H9 (cell line): ENCODE data around the gene WDR44. TPM values are rescaled to one million over a fixed set of nuclear protein-coding genes. Genes with fewer than 3 reads are reported as not detected.

Experiments used
- DNase-seq: peaks from one replicate; pipeline ENCODE4 v3.0.0-alpha.2; 2017
- H2AFZ ChIP-seq: one replicate; pipeline ENCODE4 v1.6.1; 2013; ENCODE audit warnings: mild to moderate bottlenecking, low read length, control low read depth, moderate library complexity
- H2AK5ac ChIP-seq: 2 replicates; pipeline ENCODE4 v1.6.1; 2013; ENCODE audit warnings: low read length, control low read depth, mixed read lengths; ENCODE audit not compliant: insufficient read length
- H2BK120ac ChIP-seq: one replicate; pipeline ENCODE4 v1.6.1; 2013; ENCODE audit warnings: low read depth, mild to moderate bottlenecking, low read length, control low read depth, inconsistent platforms; ENCODE audit not compliant: poor library complexity, severe bottlenecking
- H2BK12ac ChIP-seq: 2 replicates; pipeline ENCODE4 v1.6.1; 2013; ENCODE audit warnings: low read length, control low read depth, mixed read lengths, low read depth; ENCODE audit not compliant: insufficient read length
- H2BK15ac ChIP-seq: 2 replicates; pipeline ENCODE4 v1.6.1; 2013; ENCODE audit warnings: low read depth, low read length, control low read depth
- H2BK20ac ChIP-seq: one replicate; pipeline ENCODE4 v1.6.1; 2013; ENCODE audit warnings: low read depth, mild to moderate bottlenecking, low read length, control low read depth, inconsistent platforms; ENCODE audit not compliant: poor library complexity, severe bottlenecking
- H2BK5ac ChIP-seq: 2 replicates; pipeline ENCODE4 v1.6.1; 2013; ENCODE audit warnings: low read length, control low read depth, mixed read lengths; ENCODE audit not compliant: insufficient read length
- H3K14ac ChIP-seq: 2 replicates; pipeline ENCODE4 v1.6.1; 2013; ENCODE audit warnings: low read length, control low read depth; ENCODE audit not compliant: insufficient read depth
- H3K18ac ChIP-seq: 2 replicates; pipeline ENCODE4 v1.6.1; 2013; ENCODE audit warnings: low read depth, mild to moderate bottlenecking, mixed read lengths, low read length, control low read depth; ENCODE audit not compliant: insufficient read length
- H3K23ac ChIP-seq: 2 replicates; pipeline ENCODE4 v1.6.1; 2013; ENCODE audit warnings: low read length, control low read depth, mixed read lengths, low read depth; ENCODE audit not compliant: insufficient read length
- H3K23me2 ChIP-seq: 2 replicates; pipeline ENCODE4 v1.6.1; 2013; ENCODE audit warnings: low read depth, mild to moderate bottlenecking, mixed read lengths, low read length, control low read depth; ENCODE audit not compliant: insufficient read length, poor library complexity, severe bottlenecking
- H3K27ac ChIP-seq: 2 replicates; pipeline ENCODE4 v1.5.1; 2013; ENCODE audit warnings: low read length, control low read depth, mixed read lengths, low read depth; ENCODE audit not compliant: insufficient read length
- H3K27me3 ChIP-seq: 2 replicates; pipeline ENCODE4 v1.6.1; 2013; ENCODE audit warnings: low read length, control low read depth, inconsistent platforms; ENCODE audit not compliant: insufficient read depth
- H3K4ac ChIP-seq: 2 replicates; pipeline ENCODE4 v1.6.1; 2013; ENCODE audit warnings: low read depth, mild to moderate bottlenecking, control low read depth, inconsistent platforms, low read length, moderate library complexity
- H3K4me1 ChIP-seq: 2 replicates; pipeline ENCODE4 v1.6.1; 2013; ENCODE audit warnings: low read length, control low read depth, inconsistent platforms; ENCODE audit not compliant: insufficient read depth
- H3K4me2 ChIP-seq: 2 replicates; pipeline ENCODE4 v1.6.1; 2013; ENCODE audit warnings: low read length, control low read depth, mixed read lengths; ENCODE audit not compliant: insufficient read length, insufficient read depth
- H3K56ac ChIP-seq: 2 replicates; pipeline ENCODE4 v1.6.1; 2013; ENCODE audit warnings: low read depth, mild to moderate bottlenecking, mixed read lengths, low read length, control low read depth; ENCODE audit not compliant: insufficient read length
- H3K79me1 ChIP-seq: 2 replicates; pipeline ENCODE4 v1.6.1; 2013; ENCODE audit warnings: low read depth, mild to moderate bottlenecking, moderate library complexity, low read length, control low read depth, inconsistent platforms; ENCODE audit not compliant: insufficient read depth, poor library complexity, severe bottlenecking
- H3K79me2 ChIP-seq: 2 replicates; pipeline ENCODE4 v1.6.1; 2013; ENCODE audit warnings: low read length, control low read depth, inconsistent platforms; ENCODE audit not compliant: insufficient read depth
- H3K9ac ChIP-seq: 2 replicates; pipeline ENCODE4 v1.6.1; 2013; ENCODE audit warnings: low read length, control low read depth, mixed read lengths; ENCODE audit not compliant: insufficient read length; ENCODE audit errors: extremely low read depth
- H3K9me3 ChIP-seq: one replicate; pipeline ENCODE4 v1.6.1; 2013; ENCODE audit warnings: low read depth, low read length, inconsistent platforms; ENCODE audit not compliant: control insufficient read depth
- H3T11ph ChIP-seq: one replicate; pipeline ENCODE4 v1.6.1; 2013; ENCODE audit warnings: mild to moderate bottlenecking, low read length, control low read depth, inconsistent platforms
- H4K20me1 ChIP-seq: one replicate; pipeline ENCODE4 v1.6.1; 2013; ENCODE audit not compliant: control insufficient read depth, insufficient read length, insufficient read depth
- H4K5ac ChIP-seq: 2 replicates; pipeline ENCODE4 v1.6.1; 2013; ENCODE audit warnings: low read depth, mild to moderate bottlenecking, mixed read lengths, low read length, control low read depth; ENCODE audit not compliant: insufficient read length
- H4K8ac ChIP-seq: replicated peaks from 2 replicates; pipeline ENCODE4 v1.6.1; 2013; ENCODE audit warnings: low read length, control low read depth, mixed read lengths, low read depth; ENCODE audit not compliant: insufficient read length
- H4K91ac ChIP-seq: 2 replicates; pipeline ENCODE4 v1.6.1; 2013; ENCODE audit warnings: low read depth, mild to moderate bottlenecking, moderate library complexity, mixed read lengths, low read length, control low read depth; ENCODE audit not compliant: insufficient read length
- H3K27ac Mint-ChIP-seq, 3 experiments: 2 replicates in 2 of 3; 3 replicates in 1 of 3; pipeline ENCODE4 v1.8.0; 2020 to 2021; ENCODE audit warnings: mixed read lengths in 3 of 3, mild to moderate bottlenecking in 1 of 3, moderate library complexity in 1 of 3
- H3K27me3 Mint-ChIP-seq: 2 replicates; pipeline ENCODE4 v1.8.0; 2021; ENCODE audit warnings: low read depth, mild to moderate bottlenecking, moderate library complexity, mixed read lengths
- H3K36me3 Mint-ChIP-seq, 3 experiments: 2 replicates in 2 of 3; 3 replicates in 1 of 3; pipeline ENCODE4 v1.8.0; 2020 to 2021; ENCODE audit warnings: low read depth in 3 of 3, mixed read lengths in 3 of 3; ENCODE audit not compliant: insufficient read depth in 1 of 3
- H3K4me1 Mint-ChIP-seq, 2 experiments: 2 replicates each; pipeline ENCODE4 v1.8.0; 2020; ENCODE audit warnings: mixed read lengths in 2 of 2
- H3K4me3 Mint-ChIP-seq, 2 experiments: 2 replicates in 1 of 2; 3 replicates in 1 of 2; pipeline ENCODE4 v1.8.0; 2020 to 2021; ENCODE audit warnings: mild to moderate bottlenecking in 2 of 2, mixed read lengths in 2 of 2, moderate library complexity in 1 of 2
- H3K9me3 Mint-ChIP-seq, 2 experiments: 2 replicates in 1 of 2; 3 replicates in 1 of 2; pipeline ENCODE4 v1.8.0; 2020; ENCODE audit warnings: mild to moderate bottlenecking in 2 of 2, mixed read lengths in 2 of 2, moderate library complexity in 1 of 2
- CTCF ChIP-seq: fragments of 200-600 bp; sonication (generic); conservative IDR thresholded peaks from 3 replicates; pipeline ENCODE4 v1.8.0; 2021; ENCODE audit warnings: antibody characterized with exemption, mild to moderate bottlenecking
- total RNA-seq: library from RNA; stranded (reverse); gene quantifications from 2 replicates; pipeline ENCODE4 v1.2.1, GENCODE V29; 2021

The WDR44 gene
- total RNA-seq, 1 experiment from 2014 or later: 29.6 TPM

GRCh38 chrX:118364261-118364660, 18.4 kb downstream of the WDR44 start:
- Histone ChIP-seq H2BK15ac (no peak overlapping the region), H3K79me2 (peaks cover 6% of the 10 kb centered on the region; the same call in 1 of the 2 replicates), H3K9ac (no peak overlapping the region), H3K18ac (no peak overlapping the region), H3K56ac (no peak overlapping the region), H2BK12ac (no peak overlapping the region), H4K5ac (no peak overlapping the region), H4K91ac (no peak overlapping the region), H3T11ph (no peak overlapping the region), H3K4me2 (no peak overlapping the region), H2BK20ac (no peak overlapping the region), H3K4me1 (no peaks in the 10 kb centered on the region), H3K23me2 (no peaks in the 10 kb centered on the region), H4K20me1 (no peaks in the 10 kb centered on the region), H3K9me3 (peaks cover 14% of the 10 kb centered on the region), H3K4ac (no peak overlapping the region), H3K27ac (no peak overlapping the region), H2AK5ac (no peak overlapping the region), H3K79me1 (no peaks in the 10 kb centered on the region), H2AFZ (no peak overlapping the region), H3K27me3 (no peaks in the 10 kb centered on the region), H3K14ac (no peak overlapping the region), H2BK120ac (no peak overlapping the region), H2BK5ac (no peak overlapping the region), H4K8ac (no peak overlapping the region), H3K23ac (no peak overlapping the region)
- peaks cover 3 to 7% (median 4%) of the 10 kb centered on the region in 3 experiments; a peak in 5 of 7 replicates for H3K36me3 Mint-ChIP-seq
- no peak for TF ChIP-seq CTCF
- H3K9me3 Mint-ChIP-seq: no peaks in the 10 kb centered on the region
- no peak overlapping the region for H3K4me3 Mint-ChIP-seq
- peaks cover 13 to 20% of the 10 kb centered on the region in 2 experiments for H3K4me1 Mint-ChIP-seq
- no peak for DNase-seq
- no peak overlapping the region for H3K27ac Mint-ChIP-seq
- H3K27me3 Mint-ChIP-seq: no peaks in the 10 kb centered on the region
